ENCODE measurements around the gene ZMAT3.

Gene ZMAT3

GRCh38 chr3:179021119-179021903, 50.3 kb downstream of the ZMAT3 start:
- DNase-seq: no peak

- no peak for DNase-seq
Observed at GRCh38 chr3:179020112-179020511, 51.5 kb downstream of the ZMAT3 start.

GRCh38 chr3:179018808-179019207, 52.8 kb downstream of the ZMAT3 start:
- no peak for DNase-seq

GRCh38 chr3:179016979-179017670, 54.5 kb downstream of the ZMAT3 start:
- no peak for DNase-seq

GRCh38 chr3:179015551-179016020, 56.0 kb downstream of the ZMAT3 start:
- DNase-seq: no peak

- DNase-seq: no peak
Observed at GRCh38 chr3:179005706-179006105, 65.9 kb downstream of the ZMAT3 start.

GRCh38 chr3:179005213-179005612, 66.4 kb downstream of the ZMAT3 start:
- no peak for DNase-seq

- no peak for DNase-seq
Observed at GRCh38 chr3:179000659-179001058, 71.0 kb downstream of the ZMAT3 start.

- DNase-seq: no peak
Observed at GRCh38 chr3:179000144-179000543, 71.5 kb downstream of the ZMAT3 start.

GRCh38 chr3:178996399-178996798, 75.2 kb downstream of the ZMAT3 start:
- no peak for DNase-seq

GRCh38 chr3:178990293-178990692, 81.3 kb downstream of the ZMAT3 start:
- DNase-seq: no peak

- DNase-seq: no peak
Observed at GRCh38 chr3:178989821-178990220, 81.8 kb downstream of the ZMAT3 start.

- DNase-seq: no peak
Observed at GRCh38 chr3:178987745-178988144, 83.9 kb downstream of the ZMAT3 start.

- no peak for DNase-seq
Observed at GRCh38 chr3:178986456-178986855, 85.2 kb downstream of the ZMAT3 start.

- no peak for DNase-seq
Observed at GRCh38 chr3:178982137-178982536, 89.5 kb downstream of the ZMAT3 start.

GRCh38 chr3:178975320-178975719, 96.3 kb downstream of the ZMAT3 start:
- no peak for DNase-seq

- no peak for DNase-seq
Observed at GRCh38 chr3:178971614-178972013, 100.0 kb downstream of the ZMAT3 start.

GRCh38 chr3:178969004-178969700, 102.5 kb downstream of the ZMAT3 start:
- DNase-seq: no peak

All from activated gamma-delta T cell (primary cell).